ENCODE data around the gene BCAR1.

GRCh38 chr16:75236736-75237397 lies 14.6 kb downstream of the BCAR1 start:
- TF ChIP-seq CTCF (IDR thresholded peaks at IDR 0.05) (no peak), POLR2A (IDR thresholded peaks at IDR 0.05) (no peak), POLR2AphosphoS5 (IDR thresholded peaks at IDR 0.05) (no peak), EP300 (IDR thresholded peaks at IDR 0.05) (no peak)
